HG02884 (cell line): Measurements from ENCODE around the gene NUDT16.
"Not testable (repeated sequence)": the region's sequence is repeated elsewhere in the genome, so short reads cannot be mapped to it uniquely, and the experiment has no call there.

Source experiments
- ATAC-seq: cut with Tn5 transposase; IDR thresholded peaks from one replicate; pipeline ENCODE4 v1.9.1; 2021; ENCODE audit warnings: mild to moderate bottlenecking, moderate library complexity; ENCODE audit not compliant: unreplicated experiment

NUDT16 gene

DNA sequence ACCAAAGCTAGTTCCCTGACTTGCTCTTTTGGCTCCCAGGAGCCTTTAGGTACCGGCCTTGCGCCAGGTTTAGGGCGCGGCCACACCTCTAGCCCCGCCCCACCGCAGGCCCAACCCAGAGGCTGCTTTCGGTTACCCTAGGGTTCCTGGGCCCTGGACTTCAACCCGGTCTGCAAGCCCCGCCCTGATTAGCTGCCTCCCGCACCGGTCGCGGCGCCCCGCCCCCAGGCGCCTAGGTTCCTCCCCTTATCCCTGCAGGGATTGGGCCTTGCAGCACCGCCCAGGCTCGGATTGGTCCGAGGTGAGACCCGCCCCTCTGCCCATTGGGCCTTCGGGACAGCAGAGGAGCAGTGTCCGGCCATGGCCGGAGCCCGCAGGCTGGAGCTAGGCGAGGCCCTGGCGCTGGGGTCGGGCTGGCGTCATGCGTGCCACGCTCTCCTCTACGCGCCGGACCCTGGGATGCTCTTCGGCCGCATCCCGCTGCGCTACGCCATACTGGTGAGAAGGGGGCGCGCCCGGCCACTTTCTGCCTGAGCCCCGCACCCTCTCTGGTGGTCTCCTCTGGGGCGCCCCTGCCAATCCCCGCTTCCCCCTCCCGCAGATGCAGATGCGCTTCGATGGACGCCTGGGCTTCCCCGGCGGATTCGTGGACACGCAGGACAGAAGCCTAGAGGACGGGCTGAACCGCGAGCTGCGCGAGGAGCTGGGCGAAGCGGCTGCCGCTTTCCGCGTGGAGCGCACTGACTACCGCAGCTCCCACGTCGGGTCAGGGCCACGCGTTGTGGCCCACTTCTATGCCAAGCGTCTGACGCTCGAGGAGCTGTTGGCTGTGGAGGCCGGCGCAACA lies at the start of gene NUDT16:
NUDT16 (plus strand) TSS at position 330 of the 847 bp plus-strand sequence; CDS start at position 361, 31 bp downstream.
- ATAC-seq = peak; percentile 97

DNA sequence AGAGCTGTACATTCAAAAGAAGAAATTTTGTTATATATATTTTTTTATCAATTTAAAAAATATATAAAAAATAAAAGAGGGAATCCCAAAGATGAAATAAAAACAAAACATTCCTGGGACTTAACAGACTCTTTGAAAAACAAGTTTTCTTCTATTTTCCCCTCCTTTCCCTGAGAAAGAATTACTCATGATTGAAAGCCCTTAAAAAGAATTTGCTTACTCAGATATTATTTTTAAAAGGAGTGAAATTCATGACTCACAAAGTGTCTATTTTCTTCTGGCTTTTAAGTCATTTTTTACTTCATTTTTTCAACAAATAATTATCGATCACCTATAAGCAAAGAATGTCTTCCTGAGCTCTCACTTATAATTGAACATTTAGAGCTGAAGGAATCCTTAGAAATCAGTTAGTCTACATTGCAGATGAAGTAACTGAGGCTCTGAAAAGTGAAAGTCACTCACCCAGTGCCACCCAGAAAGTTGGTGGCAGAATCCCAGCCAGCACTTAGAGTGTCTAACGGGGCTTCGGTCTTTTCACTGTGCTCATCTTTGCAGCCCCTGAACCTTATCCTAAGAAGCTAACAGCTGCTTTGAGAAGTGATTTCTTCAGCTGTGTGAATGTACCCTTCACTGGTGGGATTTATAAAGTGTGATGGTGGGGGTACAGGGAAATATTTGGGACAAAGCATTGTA lies 42.5 kb upstream of the NUDT16 start:
- ATAC-seq = no peak

- no peak for ATAC-seq
These were observed 39.8 kb upstream of the NUDT16 start for GRCh38 chr3:131341761-131342160.

DNA sequence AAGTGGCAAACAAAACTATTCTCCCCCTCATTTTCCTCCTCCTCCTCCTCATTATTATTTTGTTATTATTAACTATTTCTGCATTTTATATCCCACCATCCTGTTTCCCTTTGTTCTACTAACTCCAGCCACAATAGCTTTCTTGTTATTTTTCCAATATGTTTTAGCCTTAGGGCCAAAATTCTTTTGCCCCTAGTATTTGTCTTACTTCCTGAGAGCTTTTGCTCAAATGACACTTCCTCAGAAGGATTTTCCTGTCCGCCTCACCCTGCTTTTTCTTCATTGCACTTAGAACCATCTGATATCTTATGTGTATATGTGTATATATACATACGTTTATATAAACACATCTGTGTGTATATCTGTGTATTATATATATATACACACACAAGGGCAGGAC lies 32.7 kb upstream of the NUDT16 start:
- no peak for ATAC-seq

DNA sequence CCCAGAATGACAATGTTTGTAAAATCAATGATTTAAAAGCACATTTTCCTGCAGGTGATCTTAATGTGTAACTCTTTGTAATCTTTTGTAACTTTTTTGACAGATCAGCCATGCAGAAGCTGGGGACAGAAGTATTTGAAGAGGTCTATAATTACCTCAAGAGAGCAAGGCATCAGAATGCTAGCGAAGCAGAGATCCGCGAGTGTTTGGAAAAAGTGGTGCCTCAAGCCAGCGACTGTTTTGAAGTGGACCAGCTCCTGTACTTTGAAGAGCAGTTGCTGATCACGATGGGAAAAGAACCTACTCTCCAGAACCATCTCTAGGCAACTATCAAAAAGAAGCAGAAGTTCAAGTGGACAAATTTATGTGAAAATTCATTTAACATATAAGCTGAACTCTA lies 32.1 kb upstream of the NUDT16 start:
- ATAC-seq = no peak

- no peak for ATAC-seq
These were observed 31.6 kb upstream of the NUDT16 start for GRCh38 chr3:131349946-131350347.

DNA sequence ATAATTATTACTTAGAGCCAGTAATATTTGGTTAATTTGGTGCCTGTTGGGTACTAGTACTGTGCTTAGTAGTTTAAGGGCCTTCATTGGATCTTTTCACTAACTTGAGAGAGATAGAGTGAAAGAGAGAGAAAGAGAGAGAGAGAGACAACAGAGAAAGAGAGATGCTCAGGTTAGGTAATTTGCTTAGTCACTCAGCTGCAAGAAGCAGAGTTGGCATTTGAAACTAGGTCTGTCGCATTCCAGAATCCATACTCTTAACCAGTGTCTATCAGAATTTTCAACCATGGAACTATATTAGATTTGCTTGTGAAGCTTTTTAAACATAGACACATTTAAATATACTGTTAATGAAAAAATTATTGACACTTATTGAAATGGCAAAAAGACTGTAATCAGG lies 31.1 kb upstream of the NUDT16 start:
- ATAC-seq = no peak

GRCh38 chr3:131353016-131353877 lies 28.3 kb upstream of the NUDT16 start:
- ATAC-seq = no peak

- no peak for ATAC-seq
These were observed 27.6 kb upstream of the NUDT16 start for GRCh38 chr3:131353986-131354385.

- ATAC-seq = no peak
These were observed 25.5 kb upstream of the NUDT16 start for GRCh38 chr3:131356006-131356595.

GRCh38 chr3:131357275-131357674 lies 24.3 kb upstream of the NUDT16 start:
- no peak for ATAC-seq

- no peak for ATAC-seq
These were observed 21.3 kb upstream of the NUDT16 start for GRCh38 chr3:131360191-131360755.

- ATAC-seq = not testable (repeated sequence)
These were observed 20.5 kb upstream of the NUDT16 start for GRCh38 chr3:131361066-131361463.

- ATAC-seq = peak; percentile 85
These were observed 19.8 kb upstream of the NUDT16 start for GRCh38 chr3:131361464-131362421.

DNA sequence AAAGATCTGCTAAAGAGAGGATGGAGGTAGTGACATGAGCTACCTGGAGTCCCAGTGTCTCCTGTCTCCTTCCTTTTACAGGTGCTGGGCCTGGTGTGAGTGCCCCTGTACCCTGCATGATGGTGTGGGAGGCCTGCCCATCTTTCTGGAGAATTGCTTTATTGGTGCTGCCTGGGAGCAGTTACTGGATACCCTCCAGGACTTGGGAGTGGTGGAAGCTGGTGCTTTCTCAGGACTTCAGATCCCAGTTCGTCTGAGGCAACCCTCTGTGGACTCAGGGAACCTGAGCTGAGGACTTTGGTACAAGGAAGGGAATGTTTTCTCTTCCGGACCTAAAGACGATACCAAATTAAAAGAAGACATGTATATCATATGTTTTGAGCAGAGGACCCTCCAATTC lies 18.3 kb upstream of the NUDT16 start:
- no peak for ATAC-seq

DNA sequence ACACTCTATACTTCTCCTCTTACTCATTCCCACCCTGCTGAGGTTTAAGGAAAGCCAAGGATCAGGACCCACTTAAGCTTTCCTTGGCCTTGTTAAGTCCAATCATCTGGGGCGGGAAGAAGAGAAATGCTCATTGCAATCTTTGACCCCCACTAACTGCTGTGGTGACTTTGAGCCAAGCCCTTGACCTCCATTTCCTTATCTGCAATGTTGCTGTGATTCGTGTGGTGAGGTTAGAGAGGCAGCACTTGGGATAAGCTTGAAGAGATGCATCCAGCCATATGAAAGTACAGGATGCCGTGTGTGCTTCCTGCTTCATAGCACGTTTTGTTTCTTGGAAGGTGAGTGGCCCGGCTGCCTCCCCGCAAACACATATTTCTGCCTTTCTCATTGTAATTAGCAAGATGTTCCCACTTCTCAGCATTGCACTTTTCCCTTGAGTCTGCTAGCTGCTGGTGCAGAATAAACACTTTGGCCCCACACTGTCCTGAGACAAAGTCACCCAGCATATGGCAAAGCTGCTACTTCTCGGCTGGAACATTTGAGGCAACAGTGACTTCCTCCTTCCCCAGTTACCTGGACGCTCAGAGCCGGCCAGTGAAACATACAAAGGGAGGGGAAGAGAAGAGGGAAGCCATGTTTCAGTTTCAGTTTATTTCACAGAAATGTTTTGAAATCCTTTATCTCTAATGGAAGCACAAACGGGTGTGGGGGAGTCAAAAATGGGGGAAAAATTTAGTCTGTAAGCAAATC lies 10.5 kb upstream of the NUDT16 start:
- ATAC-seq = no peak

DNA sequence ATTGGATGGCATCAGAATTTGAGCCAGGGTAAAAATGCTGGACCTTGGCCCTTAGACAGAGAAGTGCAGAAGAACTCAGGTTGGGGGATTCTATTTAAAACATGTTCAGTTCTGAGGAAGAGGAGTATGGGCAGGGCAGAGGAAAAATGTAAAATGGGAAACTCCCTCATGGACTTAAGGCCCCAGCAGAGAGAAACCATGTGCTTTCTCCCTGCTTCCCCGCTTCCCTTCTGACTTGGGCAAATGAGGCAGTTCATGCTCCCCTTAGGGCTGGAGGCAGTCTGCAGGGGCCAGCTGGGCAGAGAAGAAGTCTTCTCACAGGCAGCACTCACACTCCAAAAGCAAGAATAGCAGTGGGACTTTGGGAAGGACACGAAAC lies 9.9 kb upstream of the NUDT16 start:
- no peak for ATAC-seq

- no peak for ATAC-seq
These were observed 6.8 kb upstream of the NUDT16 start for GRCh38 chr3:131374741-131375140.
